ENCODE results near the gene AGBL2.
"Not testable (repeated sequence)": the region's sequence is repeated elsewhere in the genome, so short reads cannot be mapped to it uniquely, and the experiment has no call there.

The AGBL2 gene

GRCh38 chr11:47715082-47715669 is at the start of gene AGBL2:
Gene AGBL2, minus strand, starts transcription at chr11:47715369. Its CDS starts 719 bp downstream, at chr11:47714650.
- peak; percentile 84 for DNase-seq

- DNase-seq, result not testable (repeated sequence)
Observed at GRCh38 chr11:47759291-47759690, 44.1 kb upstream of the AGBL2 start.

- no peak for DNase-seq
Observed at GRCh38 chr11:47756208-47756607, 41.0 kb upstream of the AGBL2 start.

GRCh38 chr11:47750725-47751124 is 35.6 kb upstream of the AGBL2 start:
- no peak for DNase-seq

- DNase-seq, result not testable (repeated sequence)
Observed at GRCh38 chr11:47742494-47742893, 27.3 kb upstream of the AGBL2 start.

GRCh38 chr11:47737817-47738216 is 22.6 kb upstream of the AGBL2 start:
- DNase-seq, result not testable (repeated sequence)

- DNase-seq, result no peak
Observed at GRCh38 chr11:47732271-47732670, 17.1 kb upstream of the AGBL2 start.

GRCh38 chr11:47731475-47731874 is 16.3 kb upstream of the AGBL2 start:
- DNase-seq, result no peak

- no peak for DNase-seq
Observed at GRCh38 chr11:47726878-47727514, 11.8 kb upstream of the AGBL2 start.

- DNase-seq, result no peak
Observed at GRCh38 chr11:47726118-47726442, 10.9 kb upstream of the AGBL2 start.

GRCh38 chr11:47725442-47726117 is 10.4 kb upstream of the AGBL2 start:
- no peak for DNase-seq

- no peak for DNase-seq
Observed at GRCh38 chr11:47724041-47724729, 9.0 kb upstream of the AGBL2 start.

GRCh38 chr11:47723041-47723440 is 7.9 kb upstream of the AGBL2 start:
- no peak for DNase-seq

GRCh38 chr11:47720651-47721050 is 5.5 kb upstream of the AGBL2 start:
- no peak for DNase-seq

GRCh38 chr11:47716692-47717091 is 1.5 kb upstream of the AGBL2 start:
- no peak for DNase-seq

- peak; percentile 25 for DNase-seq
Observed at GRCh38 chr11:47714554-47715081, 551 bp downstream of the AGBL2 start.

- no peak for DNase-seq
Observed at GRCh38 chr11:47711816-47712215, 3.4 kb downstream of the AGBL2 start.

GRCh38 chr11:47711225-47711624 is 3.9 kb downstream of the AGBL2 start:
- no peak for DNase-seq

GRCh38 chr11:47707275-47707786 is 7.8 kb downstream of the AGBL2 start:
- not testable (repeated sequence) for DNase-seq

GRCh38 chr11:47705721-47706120 is 9.4 kb downstream of the AGBL2 start:
- no peak for DNase-seq

GRCh38 chr11:47691979-47692378 is 23.2 kb downstream of the AGBL2 start:
- DNase-seq, result no peak

- DNase-seq, result no peak
Observed at GRCh38 chr11:47689480-47689879, 25.7 kb downstream of the AGBL2 start.

- DNase-seq, result no peak
Observed at GRCh38 chr11:47688991-47689390, 26.2 kb downstream of the AGBL2 start.
